Left cardiac atrium (tissue), 4 donors: Measurements from ENCODE around the gene OPTC. TPM values are rescaled to one million over a fixed set of nuclear protein-coding genes. Genes with fewer than 3 reads are reported as not detected.
"Not testable (repeated sequence)": the region's sequence is repeated elsewhere in the genome, so short reads cannot be mapped to it uniquely, and the experiment has no call there.

Experiments used
- ATAC-seq, 2 donors: fragments of 200-7000 bp; cut with Tn5 transposase; one replicate each; pipeline ENCODE4 v1.9.1; 2020; ENCODE audit warnings: mild to moderate bottlenecking in 2 of 2, moderate library complexity in 2 of 2
- DNase-seq: peaks from one replicate; pipeline ENCODE4 v3.0.0-alpha.2; 2020
- intact Hi-C, 2 donors: fragments of 100-400 bp; cut with DNase I; formaldehyde crosslinking; loops; one replicate each; pipeline versions ENCODE4 v1.14.1 to v1.15.1; 2022 to 2023
- long read RNA-seq: library from polyadenylated mRNA; unstranded; transcript quantifications from one replicate; pipeline ENCODE4 v2.0.0, GENCODE V29; 2021
- total RNA-seq, 2 donors: library from RNA; stranded (reverse); fragmentation: NEBNext Ultra II Directional; extraction: Animal tissue kit (Norgen Biotek cat#: 25700); gene quantifications; one replicate each; pipeline ENCODE4 v1.2.1, GENCODE V29; 2021
- donor health status: DM: no; HTN: yes; CAD: no.
- donor health status: DM: no; HTN: yes; CAD: no; lungs with severe emphysema.
- donor health status: DM: yes; HTN: yes; CAD: no.
- donor health status: Dilated cardiomyopathy.

Gene OPTC, protein sequence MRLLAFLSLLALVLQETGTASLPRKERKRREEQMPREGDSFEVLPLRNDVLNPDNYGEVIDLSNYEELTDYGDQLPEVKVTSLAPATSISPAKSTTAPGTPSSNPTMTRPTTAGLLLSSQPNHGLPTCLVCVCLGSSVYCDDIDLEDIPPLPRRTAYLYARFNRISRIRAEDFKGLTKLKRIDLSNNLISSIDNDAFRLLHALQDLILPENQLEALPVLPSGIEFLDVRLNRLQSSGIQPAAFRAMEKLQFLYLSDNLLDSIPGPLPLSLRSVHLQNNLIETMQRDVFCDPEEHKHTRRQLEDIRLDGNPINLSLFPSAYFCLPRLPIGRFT
- not detected for total RNA-seq
- long read RNA-seq = 0 reads

DNA sequence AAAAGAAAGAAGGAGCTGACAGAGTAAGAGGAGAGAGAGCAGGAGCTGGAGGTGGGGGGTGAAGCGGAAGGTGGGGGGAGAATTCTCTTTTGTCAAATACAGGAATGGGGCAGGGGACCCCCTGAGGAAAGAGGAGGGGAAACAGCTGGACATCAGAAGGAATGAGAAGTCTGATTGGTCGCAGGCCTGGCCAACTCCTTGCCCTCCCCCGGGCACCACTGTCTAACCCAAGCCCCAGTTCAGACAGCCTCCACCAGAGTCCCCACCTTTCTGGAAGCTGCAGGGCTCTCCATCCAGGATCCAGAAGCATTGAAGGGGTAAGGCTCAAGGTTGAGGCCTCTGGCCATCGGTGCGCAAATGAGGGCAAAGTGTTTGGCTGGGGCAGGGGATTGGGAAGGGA is at the start of gene OPTC:
Gene OPTC (plus strand): TSS at position 253 of the 400 bp plus-strand sequence. CDS start 1,853 bp downstream, outside the sequence.
- ATAC-seq = no peak
- DNase-seq = no peak
- intact Hi-C loops = no loop called here

DNA sequence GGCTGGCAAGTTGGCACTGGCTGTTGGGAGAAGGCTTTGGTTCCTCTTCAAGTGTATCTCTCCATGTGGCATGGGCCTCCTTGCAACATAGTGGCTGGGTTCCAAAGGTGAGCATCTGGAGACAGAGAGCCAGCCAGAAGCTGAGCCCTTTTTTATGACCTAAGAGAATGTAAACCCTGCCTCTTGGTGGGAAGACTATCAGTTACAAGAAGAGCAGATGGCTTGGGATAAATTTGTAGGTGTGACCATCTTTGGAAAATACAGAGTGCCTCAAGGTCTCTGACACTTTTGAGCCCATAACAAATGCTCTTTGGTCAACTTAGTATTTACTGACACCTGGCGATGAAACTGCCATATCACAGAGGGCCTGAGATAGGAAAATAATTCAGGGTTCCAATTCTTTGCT is 49.8 kb upstream of the OPTC start:
- intact Hi-C loops = loop anchor here in 1 of 2 donors (5.0 kb wide), 1 partner anchor 102 kb away; no protein-coding TSS in a partner anchor
- no peak for ATAC-seq
- no peak for DNase-seq

DNA sequence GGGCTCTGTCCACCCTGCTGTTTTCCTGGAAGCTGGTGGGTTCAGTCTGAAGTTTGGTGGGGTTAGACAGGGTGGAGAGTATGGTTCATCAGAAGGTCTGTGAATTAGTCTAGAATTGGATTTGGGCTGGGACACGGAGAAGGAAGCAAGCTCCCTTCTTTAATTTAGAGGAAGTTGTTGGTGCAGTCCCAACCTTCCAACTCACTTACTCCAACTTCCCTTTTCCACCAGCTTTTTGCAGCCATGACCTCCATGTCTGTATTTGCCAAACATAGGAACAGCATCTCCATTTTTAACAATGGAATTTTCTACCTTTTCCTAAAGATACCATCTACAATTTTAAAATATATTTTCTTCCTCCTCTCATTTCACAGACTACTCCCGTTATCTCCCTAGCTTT is 46.8 kb upstream of the OPTC start:
- intact Hi-C loops = no loop called here
- no peak for ATAC-seq
- no peak for DNase-seq

DNA sequence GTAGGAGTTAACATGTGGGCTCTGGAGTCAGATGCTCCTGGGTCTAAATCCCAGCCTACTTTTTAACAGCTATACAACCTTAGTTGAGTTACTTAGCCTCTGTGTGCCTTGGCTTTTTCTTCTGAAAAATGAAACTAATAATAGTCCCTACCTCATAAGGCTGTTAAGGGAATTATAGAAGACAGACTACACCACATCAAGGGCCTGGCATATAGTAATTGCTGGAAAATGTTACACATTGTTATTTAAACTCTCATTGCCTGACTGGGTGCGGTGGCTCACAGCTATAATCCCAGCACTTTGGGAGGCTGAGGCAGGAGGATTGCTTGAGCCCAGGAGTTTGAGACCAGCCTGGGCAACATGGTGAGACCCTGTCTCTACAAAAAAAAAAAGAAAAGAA is 46.4 kb upstream of the OPTC start:
- intact Hi-C loops, DNase-seq: not testable (repeated sequence)

DNA sequence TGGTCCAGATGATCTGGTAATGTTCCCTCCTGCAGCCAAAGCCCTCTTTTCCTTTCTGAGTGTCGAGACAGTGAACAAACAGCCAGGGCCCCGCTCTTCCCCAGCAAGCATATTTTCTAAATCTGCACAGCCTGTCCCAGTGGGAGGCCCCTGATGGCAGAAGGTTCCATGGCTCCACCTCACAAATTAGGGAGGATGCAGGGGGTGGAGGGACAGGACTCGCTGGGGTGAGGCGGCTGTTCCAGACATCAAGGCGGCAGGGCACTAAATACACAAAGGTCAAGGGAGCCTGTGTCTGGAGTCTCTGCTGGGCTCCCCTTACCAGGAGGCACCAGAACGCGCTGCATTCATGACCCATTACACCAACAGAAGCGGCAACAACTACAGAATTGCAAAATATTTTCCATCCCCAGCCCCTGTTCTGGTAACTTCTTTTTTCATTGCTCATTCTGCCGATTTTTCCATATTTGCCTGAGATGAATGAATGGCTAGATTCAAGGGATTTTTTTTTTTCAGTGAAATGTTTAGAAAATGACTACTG is 45.4 kb upstream of the OPTC start:
- DNase-seq = no peak
- ATAC-seq = peak; percentile 62 to 71
- intact Hi-C loops = no loop called here

More for the DNA sequence above, 46.4 kb upstream of the OPTC start:
- ATAC-seq = not testable (repeated sequence)

DNA sequence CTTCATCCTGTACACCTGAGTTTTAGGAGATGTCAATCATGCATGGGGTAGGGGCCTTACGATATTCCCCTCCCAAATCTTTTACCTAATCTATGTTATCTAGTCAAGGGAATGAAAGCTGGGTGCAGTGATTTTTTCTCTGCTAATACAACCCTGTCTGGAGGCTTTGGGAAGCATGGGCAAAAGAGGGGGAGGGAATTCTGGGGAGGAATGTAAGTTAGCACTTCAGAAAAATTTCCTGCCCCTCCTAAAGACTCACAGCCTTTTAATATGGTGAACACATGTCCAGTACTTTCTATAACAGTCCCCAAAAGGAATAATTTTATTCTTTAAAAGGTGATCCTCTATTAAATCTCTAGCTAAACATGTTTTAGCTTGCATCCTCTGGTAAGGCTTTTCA is 44.0 kb upstream of the OPTC start:
- intact Hi-C loops = no loop called here
- DNase-seq = no peak
- ATAC-seq = no peak

DNA sequence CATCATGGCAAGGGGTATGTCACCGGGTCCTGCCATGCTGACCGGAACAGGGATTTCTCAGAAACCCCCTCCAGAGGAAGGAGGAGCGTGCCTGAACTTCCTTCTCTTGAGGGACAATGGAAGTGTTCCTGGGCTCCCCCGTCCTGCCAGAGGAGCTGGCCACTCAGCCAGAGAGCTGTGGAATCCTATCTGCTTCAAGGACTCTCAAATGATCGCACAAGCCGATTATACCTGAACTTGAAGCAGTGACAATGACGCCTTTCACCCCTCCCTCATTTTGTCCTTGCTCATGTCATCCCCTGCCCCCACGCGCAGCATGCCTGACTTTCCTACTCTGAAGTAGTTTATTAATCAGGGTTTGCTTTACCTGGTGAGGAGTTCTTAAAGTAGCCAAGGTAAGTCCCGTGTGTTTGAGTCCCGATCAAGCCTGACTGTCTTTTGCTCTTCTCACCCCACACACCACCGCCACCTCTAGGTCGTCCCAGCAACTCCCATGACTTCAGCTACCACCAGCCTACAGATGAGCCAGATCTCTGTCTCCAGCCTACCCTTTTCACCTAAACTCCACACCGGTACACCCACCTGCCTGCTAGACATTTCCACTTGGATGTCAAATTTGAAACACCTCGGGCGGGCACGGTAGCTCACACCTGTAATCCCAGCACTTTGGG is 43.3 kb upstream of the OPTC start:
- intact Hi-C loops = no loop called here
- DNase-seq (no peak), ATAC-seq (no peak)

DNA sequence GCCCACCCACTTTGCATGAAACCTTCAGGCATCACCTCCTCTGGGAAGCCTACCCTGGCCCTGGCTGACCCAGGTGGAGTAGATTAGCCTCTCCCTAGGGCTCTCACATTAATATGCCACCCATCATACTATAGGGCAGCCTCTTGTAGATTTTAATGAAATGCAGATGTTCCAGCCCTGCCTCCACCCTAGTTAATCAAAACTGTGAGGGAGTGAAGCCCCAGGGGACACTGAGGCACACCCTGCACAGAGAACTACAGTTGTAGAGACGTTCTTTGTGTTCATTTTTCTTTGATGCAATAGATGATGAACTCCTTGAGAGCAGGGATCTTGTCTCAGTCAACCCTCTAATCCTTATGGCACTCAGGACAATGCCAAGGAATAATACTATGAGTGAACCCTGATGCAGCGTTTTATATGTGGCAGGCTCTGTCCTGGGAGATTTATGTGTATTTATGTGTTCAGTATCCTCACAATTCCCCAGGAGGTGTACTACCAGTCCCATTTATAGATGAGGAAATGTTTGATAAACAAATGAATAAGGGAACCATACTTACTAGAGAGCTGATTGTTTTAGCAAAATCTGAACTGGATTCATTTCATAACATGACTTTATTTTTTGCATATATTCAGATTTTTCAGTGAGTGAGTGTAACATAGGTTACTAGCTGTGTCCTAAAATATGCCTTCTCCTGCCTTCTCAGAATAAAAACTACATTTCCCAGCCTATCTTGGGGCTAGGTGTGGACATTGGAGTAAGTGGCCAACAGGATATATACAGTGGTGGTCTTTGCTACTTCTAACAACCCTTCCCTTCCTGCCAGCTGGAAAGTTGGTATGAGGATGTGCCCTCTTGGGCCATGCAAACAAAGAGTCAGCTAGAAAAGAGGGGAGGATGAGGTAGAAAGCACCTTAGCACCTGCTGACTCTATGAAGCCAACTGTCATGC is 41.8 kb upstream of the OPTC start:
- intact Hi-C loops = no loop called here
- no peak for ATAC-seq
- DNase-seq = no peak

DNA sequence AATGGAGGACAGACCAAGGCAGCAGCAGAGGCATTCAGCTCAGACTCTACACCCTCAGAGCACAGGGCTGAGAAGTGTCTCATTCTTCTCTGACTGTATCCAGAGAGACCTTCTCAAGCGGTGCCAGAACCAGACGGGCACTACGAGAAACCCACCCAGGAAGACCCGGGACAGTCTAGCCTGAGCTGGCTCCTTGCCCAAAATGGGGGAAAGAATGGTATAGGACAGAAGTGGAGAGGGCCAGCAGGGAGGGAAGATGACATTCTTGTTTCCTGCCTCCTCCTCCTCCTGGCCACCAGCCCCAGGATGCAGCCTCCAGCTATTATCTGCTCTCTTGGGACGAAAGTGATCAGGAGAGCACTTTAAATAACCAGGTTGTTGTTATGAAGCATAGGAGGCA is 40.9 kb upstream of the OPTC start:
- DNase-seq (no peak), ATAC-seq (no peak)
- intact Hi-C loops = no loop called here

DNA sequence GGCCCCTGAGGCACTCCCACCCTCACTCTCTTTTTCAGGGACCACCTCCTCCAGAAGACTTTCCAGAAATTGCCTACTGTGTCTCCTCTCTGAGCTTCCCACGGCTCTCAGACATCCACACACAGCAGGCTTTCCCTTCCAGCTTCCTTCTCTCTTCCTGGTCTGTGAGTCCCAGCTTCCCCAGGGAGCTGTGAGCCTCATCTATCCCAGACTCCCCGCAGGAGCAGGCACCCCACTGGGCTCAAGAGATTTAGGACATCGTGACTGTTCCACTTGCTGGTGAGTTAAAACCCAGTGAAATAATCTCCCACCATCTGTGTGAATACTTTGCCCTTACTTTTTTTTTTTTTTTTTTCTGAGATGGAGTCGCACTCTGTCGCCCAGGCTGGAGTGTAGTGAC is 40.3 kb upstream of the OPTC start:
- ATAC-seq (no peak), DNase-seq (no peak)
- intact Hi-C loops = no loop called here

DNA sequence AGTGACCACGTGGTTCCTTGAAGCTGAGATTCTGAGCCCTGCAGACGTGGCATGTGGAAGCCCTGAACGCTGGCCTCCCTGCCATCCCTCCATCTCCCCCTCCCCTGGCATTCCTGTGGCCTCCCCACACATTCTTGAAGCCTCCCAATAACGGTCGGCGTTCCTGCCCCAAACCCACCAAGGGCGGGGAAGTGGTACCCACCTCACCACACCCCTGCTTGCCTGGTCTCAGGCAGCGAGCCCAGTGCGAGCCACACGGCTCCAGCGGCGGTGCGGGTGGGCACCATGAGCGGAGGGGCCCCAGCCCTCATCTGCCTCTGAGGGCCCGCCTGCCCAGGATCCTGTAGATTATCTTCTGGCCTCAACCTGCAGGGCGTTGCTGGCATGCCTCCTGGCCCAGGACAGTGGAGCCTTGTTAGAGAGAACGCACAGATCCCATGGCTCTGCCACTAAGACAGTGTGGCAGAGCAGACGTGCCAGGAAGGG is 38.9 kb upstream of the OPTC start:
- ATAC-seq = no peak
- no peak for DNase-seq
- intact Hi-C loops = no loop called here

DNA sequence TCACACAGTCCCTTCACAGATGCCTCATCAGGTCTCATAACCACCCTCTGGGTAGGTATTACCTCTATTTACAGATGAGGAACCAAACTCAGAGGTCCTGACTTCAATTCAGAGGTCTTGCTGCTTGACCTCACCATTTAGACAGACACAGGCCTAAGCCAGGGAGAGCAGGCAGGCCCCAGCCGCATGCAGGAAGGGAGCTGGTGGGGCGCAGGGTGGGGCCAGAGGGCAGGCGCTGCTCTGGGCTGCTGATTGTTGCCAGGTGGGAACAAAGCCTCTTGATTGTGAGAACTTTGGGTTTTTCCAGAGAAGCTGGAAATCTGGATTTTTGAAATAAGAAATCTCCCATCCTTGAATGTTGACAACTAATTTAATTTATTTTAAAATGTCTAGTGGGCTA is 38.2 kb upstream of the OPTC start:
- no peak for DNase-seq
- peak in 1 of 2 donors; percentile 39 for ATAC-seq
- intact Hi-C loops = no loop called here

DNA sequence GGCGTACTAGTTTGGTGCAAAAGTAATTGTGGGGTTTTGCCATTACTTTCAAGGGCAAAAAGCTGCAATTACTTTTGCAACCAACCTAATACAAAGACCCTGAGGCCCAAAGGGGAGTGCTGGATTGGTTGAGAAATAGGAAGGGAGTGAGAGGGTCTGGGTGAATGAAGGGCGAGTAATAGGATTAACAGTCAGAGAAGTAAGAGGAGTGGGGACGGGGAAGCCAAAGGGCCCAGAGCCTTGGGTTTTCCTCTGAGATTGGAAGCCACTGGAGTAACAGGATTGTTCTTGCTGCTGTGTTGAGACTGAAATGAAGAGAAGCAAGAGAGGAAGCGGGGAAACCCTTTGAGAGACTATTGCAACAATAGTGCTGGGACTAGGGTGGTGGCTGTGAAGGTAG is 37.4 kb upstream of the OPTC start:
- DNase-seq = no peak
- ATAC-seq = no peak
- intact Hi-C loops = no loop called here

DNA sequence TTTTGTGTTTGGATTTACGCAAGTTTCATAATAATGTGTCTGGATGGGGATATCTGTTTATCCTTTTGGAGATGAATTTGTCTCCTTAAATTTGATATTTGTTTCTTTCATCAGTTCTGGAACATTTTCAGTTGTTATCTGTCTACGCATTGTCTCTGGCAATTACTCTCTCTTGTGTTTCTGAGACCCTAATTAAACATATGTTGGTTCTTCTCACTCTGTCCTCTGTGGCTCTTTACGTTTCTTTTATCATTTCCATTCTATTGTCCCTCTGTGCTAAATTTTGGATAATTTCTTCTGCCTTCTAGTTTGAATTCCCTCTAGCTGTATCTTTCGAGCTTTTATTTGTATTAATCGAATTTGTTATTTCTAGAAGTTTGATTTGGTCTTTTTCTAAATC is 35.9 kb upstream of the OPTC start:
- intact Hi-C loops = no loop called here
- no peak for DNase-seq

DNA sequence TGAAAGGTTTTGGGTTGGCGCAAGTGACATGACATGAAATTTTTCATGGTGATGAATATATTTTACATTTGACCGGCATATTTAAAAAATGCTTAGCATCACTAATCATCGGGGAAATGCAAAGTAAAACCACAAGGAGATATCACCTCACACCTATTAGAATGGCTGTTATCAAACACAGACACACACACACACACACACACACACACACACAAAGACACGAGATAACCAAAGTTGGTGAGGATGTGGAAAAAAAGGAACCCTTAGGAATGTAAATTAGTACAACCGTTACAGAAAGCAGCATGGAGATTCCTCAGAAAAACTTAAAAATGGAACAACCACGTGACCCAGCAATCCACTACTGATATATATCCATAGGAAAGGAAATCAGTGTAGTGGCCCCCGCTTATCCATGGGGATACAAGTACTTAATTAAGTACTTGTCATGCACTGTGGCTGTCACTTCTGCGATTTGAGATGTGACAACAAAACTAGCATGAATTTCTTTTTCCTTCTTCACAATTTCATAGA is 34.2 kb upstream of the OPTC start:
- intact Hi-C loops = no loop called here
- DNase-seq = no peak
- ATAC-seq = no peak

More for the DNA sequence above, 35.9 kb upstream of the OPTC start:
- no peak for ATAC-seq

DNA sequence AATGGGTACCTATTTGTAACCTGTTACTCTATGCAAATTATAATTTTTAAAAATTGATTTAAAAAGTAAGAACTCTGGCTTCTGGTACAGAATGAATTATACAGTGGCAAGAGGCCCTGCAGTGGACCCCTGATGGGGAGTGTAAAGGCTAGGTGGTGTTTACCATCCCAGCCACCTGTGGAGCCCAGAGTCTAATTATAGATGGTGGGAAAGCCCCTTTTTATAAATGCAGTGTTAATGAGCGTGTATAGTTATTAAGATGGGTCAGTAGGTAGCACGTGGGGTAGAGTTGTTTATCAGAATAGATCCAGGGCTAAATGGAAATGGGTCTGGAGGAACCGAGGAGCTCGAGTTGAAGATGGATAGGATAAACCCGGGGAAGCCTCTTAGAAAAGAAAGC is 32.2 kb upstream of the OPTC start:
- ATAC-seq (no peak), DNase-seq (no peak)
- intact Hi-C loops = no loop called here

DNA sequence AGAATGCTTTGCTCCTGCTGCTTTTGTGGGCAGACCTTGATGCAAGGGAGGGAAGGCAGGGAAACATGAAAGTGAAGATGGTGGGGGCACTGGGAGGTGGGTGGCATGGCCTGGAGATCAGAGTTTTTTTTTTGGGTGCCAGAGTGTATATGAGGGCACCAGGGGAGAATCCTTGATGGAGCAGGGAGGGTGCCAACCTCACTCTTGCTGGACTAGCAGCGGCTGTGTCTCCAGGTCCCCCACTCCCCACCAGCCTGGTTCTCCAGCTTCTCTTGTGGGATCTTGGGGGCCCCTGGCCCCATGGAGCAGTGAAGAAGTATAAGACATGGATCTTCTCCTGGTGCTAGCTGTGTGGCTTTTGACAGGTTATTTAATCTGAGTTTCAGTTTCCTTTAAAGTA is 31.8 kb upstream of the OPTC start:
- ATAC-seq (no peak), DNase-seq (no peak)
- intact Hi-C loops = no loop called here

DNA sequence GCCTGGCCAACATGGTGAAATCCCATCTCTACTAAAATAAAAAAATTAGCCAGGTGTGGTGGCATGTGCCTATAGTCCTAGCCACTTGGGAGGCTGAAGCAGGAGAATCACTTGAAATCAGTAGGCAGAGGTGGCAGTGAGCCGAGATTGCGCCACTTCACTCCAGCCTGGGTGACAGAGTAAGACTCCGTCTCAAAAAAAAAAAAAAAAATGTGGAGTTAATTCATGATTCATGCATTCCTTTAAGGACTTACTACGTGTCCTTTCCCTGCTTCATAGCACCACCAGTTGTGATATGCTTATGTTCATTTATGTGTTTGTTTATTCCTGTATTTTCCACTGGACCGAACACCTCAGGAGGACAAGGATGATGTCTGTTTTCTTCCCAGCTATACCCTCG is 31.1 kb upstream of the OPTC start:
- peak in 1 of 2 donors; percentile 32 for ATAC-seq
- peak; percentile 56 for DNase-seq
- intact Hi-C loops = no loop called here

DNA sequence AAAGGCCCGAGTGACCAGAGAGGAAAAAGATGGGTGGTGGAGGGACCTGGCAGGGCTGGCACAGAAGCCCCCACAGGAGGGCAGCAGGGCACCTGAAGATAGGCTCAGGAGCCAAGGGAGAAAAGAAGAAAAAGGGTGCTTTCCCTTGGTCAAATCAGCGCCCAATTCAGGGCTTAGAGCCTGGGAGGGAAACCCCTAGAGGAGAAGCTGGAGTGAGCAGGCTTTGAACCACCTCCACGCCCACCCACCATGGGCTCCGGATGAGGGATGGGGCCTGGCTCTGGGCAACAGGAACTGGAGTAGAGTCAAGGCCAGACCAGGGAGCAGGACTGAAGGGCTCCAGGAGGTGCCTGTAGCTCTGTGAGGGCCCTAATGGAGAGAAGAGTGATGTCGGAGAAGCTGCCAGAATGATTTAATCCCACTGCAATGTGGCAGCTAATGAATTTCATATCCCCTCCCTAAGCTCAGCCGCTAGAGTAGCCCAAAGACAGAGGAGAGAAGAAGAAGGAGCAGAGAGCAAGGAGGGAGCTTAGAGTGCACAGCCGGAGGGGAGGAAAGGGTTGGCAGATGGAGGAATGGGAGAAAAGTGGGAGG is 30.4 kb upstream of the OPTC start:
- no peak for DNase-seq
- intact Hi-C loops = no loop called here
- ATAC-seq = peak; percentile 12 to 68
